Ishikawa (cell line): ENCODE data around the gene TMEM234.

Experiments used
- EGR1 ChIP-seq: IDR thresholded peaks from 2 replicates; pipeline ENCODE4 v1.6.1; 2012
- NFIC ChIP-seq: IDR thresholded peaks from 2 replicates; pipeline ENCODE4 v1.6.1; 2012

- TF ChIP-seq NFIC (no peak), EGR1 (no peak)
Observed at GRCh38 chr1:32181563-32181962, 40.6 kb downstream of the TMEM234 start.
